HG02870 (cell line): ENCODE data around the gene IFFO2.

Source experiments
- ATAC-seq: cut with Tn5 transposase; IDR thresholded peaks from one replicate; pipeline ENCODE4 v1.9.1; 2021; ENCODE audit warnings: mild to moderate bottlenecking, moderate library complexity; ENCODE audit not compliant: unreplicated experiment

IFFO2 gene

DNA sequence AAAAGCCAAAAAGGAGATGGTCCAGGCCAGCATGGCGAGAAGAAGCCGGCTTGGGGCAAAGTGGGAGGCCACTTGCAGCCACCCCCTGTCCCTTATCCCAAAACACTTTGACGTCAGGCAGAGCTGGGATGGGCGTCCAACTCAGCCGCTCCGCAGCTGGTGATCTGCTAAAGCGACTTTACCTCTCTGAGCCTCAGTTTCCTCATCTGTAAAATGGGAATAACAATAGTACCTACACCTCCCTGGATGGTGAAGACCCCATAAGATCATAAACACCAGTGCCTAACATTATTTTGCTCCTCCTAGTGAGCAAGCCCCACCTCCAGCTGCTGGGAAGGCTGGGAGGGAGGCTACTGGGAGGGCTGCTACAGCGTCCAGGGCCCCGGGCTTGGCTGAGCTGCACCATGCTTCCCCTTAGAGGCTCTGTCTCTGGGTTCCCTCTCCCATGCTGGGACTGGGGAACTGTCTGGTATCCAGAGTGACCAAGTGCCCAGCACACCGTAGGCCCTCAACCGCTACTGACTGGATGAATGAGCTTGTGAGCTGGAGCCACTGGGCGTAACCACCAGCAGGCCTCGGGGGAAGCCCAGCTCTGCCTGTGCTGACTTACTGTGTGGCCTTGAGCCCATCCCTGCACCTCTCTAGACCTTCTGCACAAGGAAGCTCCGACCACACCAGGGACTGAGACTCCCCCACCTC is 18.3 kb downstream of the IFFO2 start:
- no peak for ATAC-seq

GRCh38 chr1:18937539-18937938 is 18.9 kb downstream of the IFFO2 start:
- ATAC-seq: no peak

GRCh38 chr1:18936814-18937481 is 19.5 kb downstream of the IFFO2 start:
- ATAC-seq: no peak

- no peak for ATAC-seq
Observed at GRCh38 chr1:18936471-18936813, 20.0 kb downstream of the IFFO2 start.

GRCh38 chr1:18934205-18935000 is 22.1 kb downstream of the IFFO2 start:
- ATAC-seq: no peak

DNA sequence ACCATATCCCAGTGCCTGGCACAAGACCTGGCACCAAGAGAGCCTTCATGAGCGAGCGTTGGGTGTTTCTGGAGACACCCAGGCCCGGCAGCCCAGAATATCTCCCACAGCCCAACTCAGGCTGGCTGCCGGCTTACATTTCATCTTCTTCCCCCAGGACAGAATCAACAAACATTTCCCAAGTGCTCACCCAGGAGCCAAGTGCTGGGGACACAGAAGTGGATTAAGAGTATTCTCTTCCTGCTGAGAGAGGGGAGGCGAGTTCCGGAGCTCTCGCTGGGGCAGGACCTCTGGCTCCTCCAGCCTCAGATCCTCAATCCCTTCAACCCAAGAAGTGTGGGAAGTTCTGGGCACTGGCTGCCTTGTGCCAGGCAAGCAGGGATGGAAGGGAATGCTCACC is 23.6 kb downstream of the IFFO2 start:
- ATAC-seq: no peak

DNA sequence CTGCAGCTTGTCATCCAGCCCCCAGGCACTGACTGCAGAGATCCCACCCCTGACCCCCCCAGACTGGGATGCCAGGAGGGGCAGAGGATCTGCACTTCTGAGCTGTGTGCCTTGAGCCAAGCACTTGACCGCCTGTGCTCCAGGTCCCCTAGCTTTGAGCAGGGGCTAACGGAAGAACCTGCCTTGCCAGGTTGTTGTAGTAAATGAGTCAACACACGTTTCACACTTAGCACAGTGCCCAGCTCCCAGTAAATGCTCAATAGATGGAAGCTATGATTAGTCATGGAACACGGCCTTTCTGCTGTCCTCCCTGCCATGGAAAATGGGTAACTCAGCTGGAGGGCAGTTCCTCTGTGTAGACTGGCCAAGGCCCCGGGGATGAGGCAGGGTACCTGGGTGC is 24.1 kb downstream of the IFFO2 start:
- no peak for ATAC-seq

- no peak for ATAC-seq
Observed at GRCh38 chr1:18931730-18932129, 24.7 kb downstream of the IFFO2 start.

- no peak for ATAC-seq
Observed at GRCh38 chr1:18929686-18930085, 26.8 kb downstream of the IFFO2 start.

DNA sequence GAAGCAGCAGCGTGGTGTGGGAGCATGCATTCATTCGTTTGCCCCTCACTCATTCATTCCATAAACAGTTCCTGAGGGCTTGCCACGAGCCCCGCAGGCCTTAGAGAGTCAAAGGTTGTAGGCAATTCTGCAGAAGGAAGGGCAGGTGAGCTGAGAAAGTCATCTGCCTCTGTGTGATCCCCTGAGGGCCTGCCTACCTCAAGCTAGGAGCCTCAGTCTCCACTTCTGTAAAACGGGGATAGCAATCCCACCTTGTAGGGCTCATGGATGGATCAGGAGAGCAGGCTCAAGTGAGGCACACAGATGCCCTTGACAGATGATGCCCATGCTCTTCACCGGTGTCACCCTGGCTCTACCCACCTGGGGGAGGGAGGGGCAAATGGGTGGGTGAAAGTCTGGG is 27.5 kb downstream of the IFFO2 start:
- ATAC-seq: no peak

DNA sequence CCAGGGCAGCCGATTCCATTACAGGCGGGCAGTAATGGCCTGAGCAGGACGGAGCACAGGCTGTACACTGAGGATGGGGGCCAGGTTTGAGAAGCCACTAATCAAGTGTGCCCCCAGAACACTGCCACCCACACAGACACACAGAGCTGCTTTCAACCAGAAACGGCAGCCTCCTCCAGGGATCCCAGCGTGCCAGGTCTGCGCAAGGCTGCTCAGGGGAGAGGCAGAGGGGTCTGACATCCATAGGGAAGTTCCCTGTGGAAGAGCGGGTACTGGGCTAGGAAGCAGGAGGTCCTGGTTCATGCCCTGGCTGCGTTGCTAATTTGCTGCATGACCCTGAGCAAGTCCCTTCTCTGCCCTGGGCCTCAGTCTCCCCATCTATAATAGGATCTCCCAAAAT is 28.1 kb downstream of the IFFO2 start:
- no peak for ATAC-seq

GRCh38 chr1:18927654-18928272 is 28.7 kb downstream of the IFFO2 start:
- ATAC-seq: peak; percentile 44

DNA sequence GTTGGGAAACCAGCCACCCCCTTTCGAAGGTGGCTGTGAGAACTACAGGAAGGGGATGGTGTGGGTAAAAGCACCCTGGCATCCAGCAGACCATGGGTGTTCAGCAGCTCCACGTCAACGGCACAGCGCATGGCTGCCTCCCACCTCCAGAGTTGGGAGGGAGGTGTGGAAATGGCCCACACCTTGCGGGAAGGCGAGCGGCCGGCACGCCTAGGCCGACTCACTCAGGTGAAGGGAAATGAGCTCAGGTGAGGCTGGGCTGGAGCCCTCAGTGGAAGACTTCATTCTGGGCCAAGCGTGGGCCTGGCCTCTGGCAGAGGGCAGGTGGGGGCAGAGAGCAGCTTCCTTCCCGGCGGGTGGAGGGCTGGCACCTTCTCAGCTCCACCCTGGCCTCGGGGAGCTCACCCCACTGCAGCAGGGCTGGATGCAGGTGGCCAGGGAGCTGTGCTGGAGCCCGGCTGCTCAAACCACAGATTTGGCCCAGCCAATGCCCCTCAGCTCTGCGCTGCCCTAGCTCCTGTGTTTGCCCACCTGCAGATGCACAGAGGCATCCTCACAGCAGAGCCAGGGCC is 29.3 kb downstream of the IFFO2 start:
- peak; percentile 3 for ATAC-seq

GRCh38 chr1:18926315-18927081 is 30.0 kb downstream of the IFFO2 start:
- peak; percentile 56 for ATAC-seq

DNA sequence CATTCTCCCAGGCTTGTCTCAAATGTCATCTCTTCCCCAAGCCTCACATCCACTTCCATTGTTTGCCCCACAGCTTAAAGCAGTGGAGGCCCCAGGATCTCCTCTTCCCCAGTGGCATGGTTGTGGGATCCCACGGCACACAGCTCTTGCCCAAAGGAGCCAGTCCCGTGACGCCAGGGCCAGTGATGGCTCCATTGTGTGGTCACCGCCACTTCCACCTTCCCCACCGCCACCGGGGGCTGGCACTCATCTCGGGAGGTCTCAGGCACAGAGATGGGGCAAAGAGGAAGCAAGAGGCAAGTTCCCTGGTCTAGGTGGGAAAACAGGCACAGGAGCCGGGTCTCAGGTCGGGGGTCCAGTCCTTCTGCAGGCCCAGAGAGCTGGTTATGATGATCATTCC is 31.2 kb downstream of the IFFO2 start:
- no peak for ATAC-seq

- no peak for ATAC-seq
Observed at GRCh38 chr1:18924221-18924691, 32.2 kb downstream of the IFFO2 start.

- no peak for ATAC-seq
Observed at GRCh38 chr1:18923756-18924211, 32.7 kb downstream of the IFFO2 start.

DNA sequence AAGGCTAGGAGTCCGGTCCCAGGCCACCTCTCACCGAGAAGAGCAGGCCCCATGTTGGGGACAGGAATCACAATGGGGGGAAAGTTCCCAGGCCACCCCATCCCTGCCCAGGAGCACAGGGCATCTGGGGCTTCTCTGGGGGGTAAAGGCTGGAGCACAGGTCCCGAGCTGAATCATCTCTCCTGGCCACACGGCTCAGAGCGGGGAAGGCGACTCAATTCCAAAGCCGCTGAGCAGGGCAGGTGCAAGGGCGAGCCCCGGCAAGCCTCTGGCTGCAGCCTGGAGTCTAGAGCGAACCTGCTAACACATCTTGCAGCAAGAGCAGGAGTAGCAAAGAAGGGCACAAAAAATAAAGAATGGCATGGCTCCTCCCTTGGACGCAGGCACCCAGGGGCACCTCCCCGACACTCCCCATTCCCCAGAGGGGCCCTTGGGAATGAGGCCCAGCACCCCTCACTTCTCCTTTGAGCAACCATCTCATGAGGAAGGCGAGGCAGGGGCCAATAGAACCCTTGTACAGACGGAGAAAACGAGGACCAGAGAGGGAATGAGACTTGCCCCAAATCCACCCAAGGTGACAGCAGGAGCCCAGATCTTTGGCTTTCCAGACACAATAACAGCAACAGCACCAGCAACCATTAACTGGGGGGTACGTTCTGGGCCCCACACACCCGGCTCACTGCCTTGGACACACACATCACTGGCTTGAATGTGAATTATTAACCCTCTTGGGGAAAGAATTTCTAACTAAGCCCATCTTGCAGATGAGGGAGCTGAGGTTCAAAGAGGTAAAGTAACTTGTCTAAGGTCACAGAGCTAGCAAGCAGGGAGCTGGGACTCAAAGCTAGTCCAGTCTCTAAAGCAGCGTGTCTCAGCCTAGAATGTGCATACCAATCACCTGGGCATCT is 33.4 kb downstream of the IFFO2 start:
- no peak for ATAC-seq

- no peak for ATAC-seq
Observed at GRCh38 chr1:18922319-18922726, 34.2 kb downstream of the IFFO2 start.
